Immature natural killer cell (primary cell): Measurements from ENCODE around the gene SRSF7. TPM values are rescaled to one million over a fixed set of nuclear protein-coding genes. Genes with fewer than 3 reads are reported as not detected.

Experiments used
- DNase-seq, 3 donors: peaks; one replicate each; pipeline ENCODE4 v3.0.0; 2022; ENCODE audit warnings: mixed read lengths in 1 of 3
- H3K27ac Mint-ChIP-seq, 6 donors: one replicate each; pipeline ENCODE4 v1.8.0; 2020; ENCODE audit warnings: mixed read lengths in 6 of 6, mild to moderate bottlenecking in 5 of 6, inconsistent platforms in 4 of 6, moderate library complexity in 3 of 6
- H3K27me3 Mint-ChIP-seq, 3 donors: one replicate each; pipeline ENCODE4 v1.8.0; 2020 to 2021; ENCODE audit warnings: low read depth in 3 of 3, mild to moderate bottlenecking in 3 of 3, mixed read lengths in 3 of 3, moderate library complexity in 3 of 3, inconsistent platforms in 1 of 3
- H3K36me3 Mint-ChIP-seq, 3 donors: one replicate each; pipeline ENCODE4 v1.8.0; 2020; ENCODE audit warnings: mixed read lengths in 3 of 3, inconsistent platforms in 2 of 3, mild to moderate bottlenecking in 2 of 3
- H3K4me1 Mint-ChIP-seq, 2 donors: one replicate each; pipeline ENCODE4 v1.8.0; 2020; ENCODE audit warnings: inconsistent platforms in 2 of 2, mild to moderate bottlenecking in 2 of 2, mixed read lengths in 2 of 2, moderate library complexity in 1 of 2
- H3K4me3 Mint-ChIP-seq, 5 donors: one replicate each; pipeline ENCODE4 v1.8.0; 2020; ENCODE audit warnings: mild to moderate bottlenecking in 5 of 5, mixed read lengths in 5 of 5, inconsistent platforms in 3 of 5, moderate library complexity in 3 of 5
- H3K9me3 Mint-ChIP-seq, 6 donors: one replicate each; pipeline ENCODE4 v1.8.0; 2020; ENCODE audit warnings: mild to moderate bottlenecking in 6 of 6, mixed read lengths in 6 of 6, inconsistent platforms in 4 of 6, moderate library complexity in 3 of 6
- polyA plus RNA-seq, 3 donors: library from polyadenylated mRNA; unstranded; fragments of 300-500 nt; fragmentation: Illumina TruSeq; gene quantifications; one replicate each; pipeline ENCODE4 v1.2.3, GENCODE V29; 2021

Gene SRSF7
- polyA plus RNA-seq, 3 donors from 2014 or later = 171 to 209 (median 203) TPM

DNA sequence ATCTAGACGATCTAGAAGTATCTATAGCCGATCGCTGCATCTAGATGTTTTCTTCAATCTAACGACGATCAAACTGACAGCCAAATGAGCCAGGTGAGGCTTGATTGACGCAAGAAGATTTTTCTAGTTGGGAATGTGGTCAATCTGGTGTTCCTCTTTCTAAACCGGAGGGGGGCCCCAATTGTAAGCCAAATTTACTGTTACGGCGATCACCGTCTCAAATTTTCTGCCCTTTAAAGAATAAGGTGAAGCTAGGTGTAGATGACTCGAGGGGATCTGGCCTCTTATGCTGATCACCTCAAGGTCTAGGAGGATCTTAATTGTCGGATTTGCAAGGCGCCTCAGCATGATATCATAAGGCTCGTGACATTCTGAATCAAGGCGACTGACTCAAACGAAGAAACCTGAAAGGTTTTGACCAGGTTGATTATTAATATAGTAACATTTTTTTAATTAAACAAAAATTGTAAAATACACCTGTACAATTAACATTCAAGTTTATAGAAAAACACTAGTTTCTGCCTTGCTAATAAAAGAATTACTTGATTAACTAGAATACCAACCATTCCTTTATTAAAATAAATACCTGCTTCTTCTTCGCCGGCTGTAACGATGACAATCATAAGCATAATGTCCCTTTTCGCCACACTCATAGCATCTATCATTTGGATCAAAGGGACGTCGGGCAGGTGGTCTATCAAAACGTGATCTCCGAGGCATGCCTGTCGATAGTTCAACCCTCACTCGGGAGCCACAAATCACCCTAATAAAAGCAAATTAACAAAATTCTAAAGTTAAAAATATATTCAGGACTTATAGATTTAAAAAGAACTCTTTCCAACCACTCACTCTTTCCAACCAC is 2.0 kb downstream of the SRSF7 start:
- peaks cover 61 to 85% of the 10 kb centered on the region in 2 donors for H3K4me1 Mint-ChIP-seq
- H3K27ac Mint-ChIP-seq = peak overlapping the region; percentile 50 to 98 (median 83)
- no peak for DNase-seq
- peaks cover 0 to 4% (median 0%) of the 10 kb centered on the region in 6 donors for H3K9me3 Mint-ChIP-seq
- peak overlapping the region; percentile 90 to 100 (median 99) for H3K4me3 Mint-ChIP-seq
- H3K27me3 Mint-ChIP-seq = peaks cover 23 to 37% (median 34%) of the 10 kb centered on the region in 3 donors
- H3K36me3 Mint-ChIP-seq = peaks cover 17 to 55% (median 53%) of the 10 kb centered on the region in 3 donors

DNA sequence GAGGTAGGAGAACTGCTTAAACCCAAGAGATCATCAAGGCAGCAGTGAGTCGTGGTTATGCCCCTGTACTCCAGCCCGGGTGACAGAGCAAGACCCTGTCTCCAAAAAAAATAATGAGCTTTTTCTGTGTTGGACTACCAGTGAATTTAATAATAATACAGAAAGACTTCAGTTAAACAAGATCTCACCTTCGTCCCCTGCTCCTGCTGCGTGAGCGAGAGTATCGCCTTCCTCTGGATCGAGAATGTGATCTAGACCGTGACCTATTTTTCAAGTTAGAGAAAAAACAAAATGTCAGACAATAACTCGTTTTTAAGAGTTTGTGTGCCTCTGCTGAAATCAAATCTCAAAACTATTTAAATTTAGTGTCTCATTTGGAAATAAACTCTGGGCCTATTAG is 2.8 kb downstream of the SRSF7 start:
- Mint-ChIP-seq H3K36me3 (peaks cover 17 to 57% (median 53%) of the 10 kb centered on the region in 3 donors), H3K4me3 (peak overlapping the region in 3 of 5 donors; percentile 36 to 66 (median 56)), H3K27me3 (peaks cover 23 to 37% (median 34%) of the 10 kb centered on the region in 3 donors), H3K9me3 (peaks cover 0 to 4% (median 0%) of the 10 kb centered on the region in 6 donors), H3K4me1 (peaks cover 59 to 89% of the 10 kb centered on the region in 2 donors), H3K27ac (peak overlapping the region in 4 of 6 donors; percentile 10 to 98 (median 68))
- no peak for DNase-seq

DNA sequence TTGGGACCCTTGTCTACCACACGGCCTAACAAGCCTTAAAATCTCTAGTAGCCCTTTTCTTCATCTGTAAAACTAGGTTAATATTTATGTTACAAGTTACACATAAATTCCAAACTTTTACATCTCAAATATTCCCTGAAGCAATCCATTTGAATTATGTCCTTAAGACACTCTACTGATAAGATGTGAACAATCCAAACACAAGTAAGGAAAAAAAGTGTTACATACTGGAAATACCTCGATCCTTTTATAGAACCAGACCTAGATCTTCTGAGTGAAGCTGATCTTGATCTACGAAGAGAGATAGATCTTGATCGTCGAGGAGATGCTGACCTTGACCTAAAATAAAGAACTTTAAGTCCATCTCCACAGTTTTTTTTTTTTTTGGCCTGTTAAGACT is 3.3 kb downstream of the SRSF7 start:
- no peak for DNase-seq
- H3K4me1 Mint-ChIP-seq = peaks cover 59 to 91% of the 10 kb centered on the region in 2 donors

DNA sequence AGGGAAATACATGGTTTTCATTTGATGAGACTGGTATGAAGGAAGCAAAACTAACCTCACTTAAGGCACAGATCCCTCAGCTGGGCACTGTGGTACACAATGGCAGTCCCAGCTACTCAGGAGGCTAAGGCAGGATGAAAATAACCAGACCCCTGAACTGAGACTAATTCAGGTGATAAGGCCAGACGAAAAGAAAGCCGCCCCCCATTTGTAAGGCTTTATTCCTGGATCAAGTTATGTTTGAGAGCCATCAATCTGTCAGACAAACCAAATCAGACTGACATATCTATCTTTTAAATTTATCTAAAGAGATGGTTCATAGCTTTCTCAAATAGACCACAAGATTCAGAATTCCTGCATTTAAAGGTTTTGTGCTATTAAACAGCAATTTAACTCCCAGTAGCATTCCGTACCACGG is 4.1 kb downstream of the SRSF7 start:
- Mint-ChIP-seq H3K27ac (peak overlapping the region; percentile 0 to 82 (median 56)), H3K4me3 (peak overlapping the region in 2 of 5 donors; percentile 33 to 43), H3K4me1 (peaks cover 56 to 87% of the 10 kb centered on the region in 2 donors), H3K27me3 (peaks cover 21 to 40% (median 34%) of the 10 kb centered on the region in 3 donors), H3K9me3 (peaks cover 0 to 4% (median 0%) of the 10 kb centered on the region in 6 donors), H3K36me3 (peaks cover 17 to 57% (median 53%) of the 10 kb centered on the region in 3 donors)
- DNase-seq = no peak

More for the DNA sequence above, 3.3 kb downstream of the SRSF7 start:
- Mint-ChIP-seq H3K27me3 (peaks cover 23 to 37% (median 34%) of the 10 kb centered on the region in 3 donors), H3K9me3 (peaks cover 0 to 4% (median 0%) of the 10 kb centered on the region in 6 donors), H3K36me3 (peaks cover 17 to 57% (median 53%) of the 10 kb centered on the region in 3 donors), H3K27ac (peak overlapping the region; percentile 1 to 82 (median 57)), H3K4me3 (peak overlapping the region; percentile 26 to 66 (median 51))

DNA sequence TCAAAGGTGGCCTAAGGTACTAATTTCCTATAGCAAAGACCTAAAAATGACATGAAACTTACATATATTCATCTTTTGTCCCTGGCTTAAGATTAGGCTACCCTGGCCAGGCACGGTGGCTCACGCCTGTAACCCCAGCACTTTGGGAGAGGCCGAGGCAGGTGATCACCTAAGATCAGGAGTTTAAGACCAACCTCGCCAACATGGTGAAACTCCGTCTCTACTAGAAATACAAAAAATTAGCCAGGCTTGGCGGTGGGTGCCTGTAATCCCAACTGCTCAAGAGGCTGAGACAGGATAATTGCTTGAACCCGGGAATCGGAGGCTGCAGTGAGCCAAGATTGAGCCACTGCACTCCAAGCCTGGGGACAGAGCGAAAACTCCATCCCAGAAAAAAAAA is 5.9 kb downstream of the SRSF7 start:
- H3K4me3 Mint-ChIP-seq = no peak overlapping the region
- H3K9me3 Mint-ChIP-seq = no peaks in the 10 kb centered on the region
- H3K4me1 Mint-ChIP-seq = peaks cover 46 to 75% of the 10 kb centered on the region in 2 donors
- peak overlapping the region in 3 of 6 donors; percentile 10 to 71 (median 43) for H3K27ac Mint-ChIP-seq
- peaks cover 17 to 54% (median 50%) of the 10 kb centered on the region in 3 donors for H3K36me3 Mint-ChIP-seq
- H3K27me3 Mint-ChIP-seq = peaks cover 5 to 27% (median 22%) of the 10 kb centered on the region in 3 donors
- DNase-seq = no peak

DNA sequence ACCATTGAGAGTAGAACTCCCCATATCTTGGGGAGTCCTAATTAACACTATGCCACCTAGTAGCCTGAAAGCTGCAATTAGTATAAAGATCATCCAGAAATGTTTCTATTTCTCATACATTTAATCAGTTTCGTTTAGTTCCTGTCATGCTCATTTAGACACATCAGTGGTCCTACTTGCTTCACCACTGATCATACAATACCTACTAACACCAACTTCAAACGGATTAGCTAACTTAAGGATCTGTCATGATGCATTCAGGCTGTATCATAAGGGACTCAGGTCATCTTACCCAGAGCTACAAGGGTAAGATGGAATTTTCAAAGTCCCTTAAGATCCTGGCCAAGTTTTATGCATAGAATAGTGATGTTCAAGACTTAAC is 6.8 kb downstream of the SRSF7 start:
- Mint-ChIP-seq H3K27me3 (peaks cover 5 to 18% (median 15%) of the 10 kb centered on the region in 3 donors), H3K4me3 (no peak overlapping the region), H3K9me3 (no peaks in the 10 kb centered on the region), H3K27ac (peak overlapping the region in 3 of 6 donors; percentile 15 to 60 (median 26)), H3K4me1 (peaks cover 40 to 75% of the 10 kb centered on the region in 2 donors), H3K36me3 (peaks cover 10 to 47% (median 43%) of the 10 kb centered on the region in 3 donors)
- DNase-seq = no peak

DNA sequence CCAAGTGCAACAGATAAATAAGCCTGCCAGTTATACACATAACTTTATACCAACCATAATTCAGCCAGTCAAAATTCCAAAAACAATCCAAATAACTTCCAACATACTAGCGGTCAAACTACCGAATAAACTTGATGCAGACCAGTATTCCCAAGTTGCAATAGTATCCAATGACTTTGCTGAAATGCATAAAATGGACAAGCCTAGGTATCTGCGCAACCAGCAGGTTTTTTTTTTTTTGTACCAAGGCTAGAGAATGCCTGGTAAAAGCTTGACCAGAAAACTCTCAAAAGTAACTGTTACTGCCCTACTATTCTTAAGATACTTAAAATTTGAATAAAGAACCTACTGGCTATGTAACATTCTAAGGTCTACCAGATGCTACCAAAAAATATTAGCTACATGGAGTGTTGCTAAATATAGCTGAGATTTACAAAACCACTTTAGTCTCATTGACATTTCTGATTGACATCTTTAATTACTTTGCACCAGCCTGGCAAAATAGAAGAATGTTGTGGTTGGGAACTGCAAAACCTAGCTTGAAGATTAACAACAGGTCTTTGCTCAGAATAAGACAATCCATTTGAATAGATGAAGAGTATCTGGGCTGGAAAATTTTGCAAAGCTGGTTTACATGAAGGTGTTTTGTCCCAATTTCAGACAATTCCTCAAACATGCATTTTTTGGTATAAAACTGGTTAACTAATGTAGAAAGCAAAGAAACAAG is 7.3 kb downstream of the SRSF7 start:
- H3K36me3 Mint-ChIP-seq = peaks cover 13 to 42% (median 37%) of the 10 kb centered on the region in 3 donors
- peaks cover 39 to 74% of the 10 kb centered on the region in 2 donors for H3K4me1 Mint-ChIP-seq
- peak overlapping the region in 1 of 5 donors; percentile 13 for H3K4me3 Mint-ChIP-seq
- DNase-seq = no peak
- H3K27ac Mint-ChIP-seq = peak overlapping the region in 3 of 6 donors; percentile 26 to 79 (median 60)
- peaks cover 2 to 17% (median 16%) of the 10 kb centered on the region in 3 donors for H3K27me3 Mint-ChIP-seq
- H3K9me3 Mint-ChIP-seq = no peaks in the 10 kb centered on the region

DNA sequence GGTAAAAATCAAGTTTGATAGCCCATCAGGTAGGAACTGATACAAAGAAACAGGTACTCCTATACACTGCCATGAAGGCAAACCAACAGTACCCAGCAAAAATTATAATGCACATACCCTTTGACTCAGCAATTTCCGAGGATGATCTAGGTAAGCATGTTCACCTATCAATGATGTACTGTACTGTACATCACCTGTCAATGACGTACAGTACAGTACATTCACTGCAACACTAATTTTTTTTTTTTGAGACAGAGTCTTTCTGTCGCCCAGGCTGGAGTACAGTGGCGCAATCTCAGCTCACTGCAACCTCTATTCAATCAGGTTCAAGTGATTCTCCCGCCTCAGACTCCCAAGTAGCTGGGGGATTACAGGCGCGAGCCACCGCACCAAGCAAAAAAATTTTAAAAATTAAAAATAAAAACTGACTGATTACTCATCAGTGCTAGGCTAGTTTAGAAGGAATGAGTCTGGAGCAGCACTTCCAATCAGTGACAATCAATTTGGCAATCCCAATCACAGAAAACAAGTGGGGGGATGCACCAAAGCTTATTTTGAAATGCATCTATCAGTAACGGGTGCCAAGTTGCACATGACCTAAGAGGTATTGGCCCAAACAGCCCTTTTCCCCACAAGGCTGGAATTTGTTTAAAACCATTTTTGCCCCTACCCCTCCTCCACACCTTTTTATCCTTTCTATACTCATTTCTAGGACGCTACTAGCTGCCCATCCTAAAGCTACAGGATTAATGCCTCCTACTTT is 8.2 kb downstream of the SRSF7 start:
- no peak overlapping the region for H3K4me3 Mint-ChIP-seq
- peaks cover 1 to 13% (median 10%) of the 10 kb centered on the region in 3 donors for H3K27me3 Mint-ChIP-seq
- DNase-seq = no peak
- peak overlapping the region in 3 of 6 donors; percentile 36 to 79 (median 69) for H3K27ac Mint-ChIP-seq
- H3K9me3 Mint-ChIP-seq = no peaks in the 10 kb centered on the region
- H3K36me3 Mint-ChIP-seq = peaks cover 18 to 34% (median 32%) of the 10 kb centered on the region in 3 donors
- peaks cover 33 to 66% of the 10 kb centered on the region in 2 donors for H3K4me1 Mint-ChIP-seq

DNA sequence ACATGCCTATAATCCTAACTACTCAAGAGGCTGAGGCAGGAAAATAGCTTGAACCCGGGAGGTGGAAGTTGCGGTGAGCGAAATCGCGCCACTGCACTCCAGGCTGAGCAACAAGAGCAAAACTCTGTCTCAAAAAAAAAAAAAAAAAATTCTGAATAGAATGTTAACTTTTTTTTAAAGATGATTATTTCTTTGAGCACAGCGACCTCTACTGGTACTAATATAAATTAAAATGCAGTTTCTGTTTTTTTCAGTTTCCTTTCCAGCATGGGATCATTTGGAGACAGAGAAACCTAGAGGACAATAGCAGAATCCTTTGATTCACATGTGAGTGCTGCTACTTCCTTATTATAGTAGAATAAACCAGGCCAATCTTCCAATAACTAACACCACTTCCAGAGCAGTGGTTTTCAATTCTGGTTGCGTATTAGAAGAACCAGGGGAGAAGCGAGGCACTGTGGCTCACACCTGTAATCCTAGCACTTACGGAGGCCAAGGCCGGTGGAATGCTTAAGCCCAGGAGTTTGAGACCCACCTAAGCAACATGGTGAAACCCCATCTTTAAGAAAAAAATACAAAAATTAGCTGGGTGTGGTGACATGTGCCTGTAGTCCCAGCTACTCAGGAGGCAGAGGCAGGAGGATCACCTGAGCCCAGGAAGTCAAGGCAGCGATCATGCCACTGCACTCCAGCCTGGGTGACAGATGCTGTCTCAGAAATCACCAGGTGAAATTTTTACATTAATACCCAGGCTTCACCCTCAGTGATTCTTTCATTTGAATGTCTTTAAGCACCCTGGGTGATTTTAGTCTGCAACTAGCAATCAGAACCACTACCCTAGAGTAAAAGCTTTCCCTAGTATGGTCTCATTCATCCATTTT is 10.1 kb downstream of the SRSF7 start:
- DNase-seq = peak; percentile 47 to 60 (median 57)
- peaks cover 13 to 25% (median 14%) of the 10 kb centered on the region in 3 donors for H3K36me3 Mint-ChIP-seq
- H3K4me3 Mint-ChIP-seq = no peak overlapping the region
- H3K27me3 Mint-ChIP-seq = peaks cover 3 to 5% (median 4%) of the 10 kb centered on the region in 3 donors
- peaks cover 14 to 47% of the 10 kb centered on the region in 2 donors for H3K4me1 Mint-ChIP-seq
- no peaks in the 10 kb centered on the region for H3K9me3 Mint-ChIP-seq
- peak overlapping the region; percentile 47 to 89 (median 79) for H3K27ac Mint-ChIP-seq

DNA sequence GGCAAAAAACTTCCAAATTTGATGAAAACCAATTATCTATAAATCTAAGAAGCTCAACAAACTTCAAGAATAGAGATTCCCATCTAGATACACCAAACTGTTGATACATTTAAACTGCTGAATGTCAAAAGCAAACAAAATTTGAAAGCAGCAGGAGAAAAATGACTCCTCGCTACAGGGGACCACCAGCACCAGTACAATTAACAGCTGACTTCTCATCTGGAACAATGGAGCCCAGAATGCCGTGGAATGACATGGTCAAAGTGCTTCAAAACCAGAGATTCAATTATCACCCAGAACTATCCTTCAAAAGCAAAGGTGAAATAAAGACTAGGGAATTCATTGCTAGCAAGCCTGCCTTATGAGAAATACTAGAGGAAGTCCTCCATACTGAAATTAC is 11.6 kb downstream of the SRSF7 start:
- Mint-ChIP-seq H3K27ac (peak overlapping the region in 3 of 6 donors; percentile 46 to 72 (median 69)), H3K36me3 (peaks cover 9 to 21% (median 16%) of the 10 kb centered on the region in 3 donors), H3K9me3 (no peaks in the 10 kb centered on the region), H3K4me3 (no peak overlapping the region), H3K4me1 (peaks cover 8 to 32% of the 10 kb centered on the region in 2 donors), H3K27me3 (peaks cover 3 to 5% (median 4%) of the 10 kb centered on the region in 3 donors)
- DNase-seq = no peak

DNA sequence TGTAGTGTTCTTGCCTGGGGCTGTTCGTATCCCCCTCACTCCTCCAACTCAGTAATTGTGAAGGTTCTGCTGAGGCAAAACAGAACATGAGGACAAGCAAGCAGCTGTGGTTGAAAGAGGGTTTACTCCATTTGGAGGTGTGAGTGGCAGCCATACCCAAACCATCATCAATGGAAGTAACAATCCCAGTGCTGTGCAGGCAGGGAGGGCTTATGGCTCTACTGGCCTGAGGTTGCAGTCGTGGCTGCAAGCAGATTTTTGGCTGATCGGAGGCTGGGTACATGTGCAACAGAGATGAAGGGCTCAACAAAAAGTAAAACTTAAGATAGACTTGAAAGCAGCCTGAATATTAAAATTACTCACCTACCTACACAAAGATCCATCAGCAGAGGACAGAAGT is 13.2 kb downstream of the SRSF7 start:
- H3K27me3 Mint-ChIP-seq = peaks cover 3 to 5% (median 4%) of the 10 kb centered on the region in 3 donors
- H3K27ac Mint-ChIP-seq = peak overlapping the region in 5 of 6 donors; percentile 13 to 78 (median 41)
- H3K4me1 Mint-ChIP-seq = peaks cover 7 to 19% of the 10 kb centered on the region in 2 donors
- DNase-seq = no peak
- no peak overlapping the region for H3K4me3 Mint-ChIP-seq
- H3K36me3 Mint-ChIP-seq = peaks cover 7 to 28% (median 25%) of the 10 kb centered on the region in 3 donors
- H3K9me3 Mint-ChIP-seq = no peaks in the 10 kb centered on the region
